ENCODE data around the gene RHBDD2.

DNA sequence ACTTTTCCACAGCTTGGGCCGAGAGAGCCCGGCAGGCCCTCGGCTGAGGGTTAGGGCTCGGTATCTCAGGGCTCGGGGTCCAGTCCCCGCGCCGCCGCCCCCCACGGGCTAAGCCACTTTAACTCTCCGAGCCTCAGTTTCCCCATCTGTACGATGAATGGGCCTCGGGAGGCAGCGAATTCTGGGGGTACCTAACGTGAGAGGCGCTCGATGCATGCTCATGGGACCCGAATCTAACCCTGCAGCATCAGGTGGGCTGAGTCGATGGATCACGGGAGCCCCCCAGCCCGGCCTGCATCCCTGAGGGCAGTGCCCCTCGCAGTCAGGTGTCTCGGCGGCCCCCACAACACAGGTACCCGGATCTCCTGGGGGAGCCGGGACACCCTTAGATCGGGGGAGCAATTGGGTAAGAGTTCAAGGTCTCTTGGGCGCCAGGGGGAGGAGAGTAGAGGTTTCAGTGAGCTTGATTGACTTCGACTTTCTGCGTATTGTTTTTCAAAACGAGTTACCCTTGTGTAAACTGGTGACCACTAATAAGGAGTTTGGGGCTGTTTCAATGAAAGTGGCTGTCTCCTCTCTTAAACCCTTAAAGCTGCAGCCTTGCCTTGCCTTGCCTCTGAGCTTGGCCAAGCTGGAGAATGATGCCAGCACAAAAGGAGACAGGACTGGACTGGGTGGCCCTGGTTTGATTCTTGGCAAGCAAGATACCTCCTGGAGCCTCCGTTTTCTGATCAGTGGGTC, 36.8 kb downstream of the RHBDD2 start:
- TF ChIP-seq TAF1 (IDR thresholded peaks at IDR 0.05; ENCODE audit: low read depth) (no peak), EP300 (conservative IDR thresholded peaks at IDR 0.05; ENCODE audit: poor library complexity, severe bottlenecking) (no peak), CTCF (IDR thresholded peaks at IDR 0.05; ENCODE audit: poor library complexity, severe bottlenecking) (no peak), POLR2AphosphoS5 (IDR thresholded peaks at IDR 0.05) (no peak), EZH2 (IDR thresholded peaks at IDR 0.05; ENCODE audit: borderline replicate concordance, insufficient read depth, low read length, poor library complexity, severe bottlenecking) (no peak), SMC3 (conservative IDR thresholded peaks at IDR 0.05; ENCODE audit: poor library complexity) (no peak), MXI1 (conservative IDR thresholded peaks at IDR 0.05; ENCODE audit: poor library complexity, severe bottlenecking) (no peak), RAD21 (conservative IDR thresholded peaks at IDR 0.05) (no peak)
- TF ChIP-seq, protein P1, sequence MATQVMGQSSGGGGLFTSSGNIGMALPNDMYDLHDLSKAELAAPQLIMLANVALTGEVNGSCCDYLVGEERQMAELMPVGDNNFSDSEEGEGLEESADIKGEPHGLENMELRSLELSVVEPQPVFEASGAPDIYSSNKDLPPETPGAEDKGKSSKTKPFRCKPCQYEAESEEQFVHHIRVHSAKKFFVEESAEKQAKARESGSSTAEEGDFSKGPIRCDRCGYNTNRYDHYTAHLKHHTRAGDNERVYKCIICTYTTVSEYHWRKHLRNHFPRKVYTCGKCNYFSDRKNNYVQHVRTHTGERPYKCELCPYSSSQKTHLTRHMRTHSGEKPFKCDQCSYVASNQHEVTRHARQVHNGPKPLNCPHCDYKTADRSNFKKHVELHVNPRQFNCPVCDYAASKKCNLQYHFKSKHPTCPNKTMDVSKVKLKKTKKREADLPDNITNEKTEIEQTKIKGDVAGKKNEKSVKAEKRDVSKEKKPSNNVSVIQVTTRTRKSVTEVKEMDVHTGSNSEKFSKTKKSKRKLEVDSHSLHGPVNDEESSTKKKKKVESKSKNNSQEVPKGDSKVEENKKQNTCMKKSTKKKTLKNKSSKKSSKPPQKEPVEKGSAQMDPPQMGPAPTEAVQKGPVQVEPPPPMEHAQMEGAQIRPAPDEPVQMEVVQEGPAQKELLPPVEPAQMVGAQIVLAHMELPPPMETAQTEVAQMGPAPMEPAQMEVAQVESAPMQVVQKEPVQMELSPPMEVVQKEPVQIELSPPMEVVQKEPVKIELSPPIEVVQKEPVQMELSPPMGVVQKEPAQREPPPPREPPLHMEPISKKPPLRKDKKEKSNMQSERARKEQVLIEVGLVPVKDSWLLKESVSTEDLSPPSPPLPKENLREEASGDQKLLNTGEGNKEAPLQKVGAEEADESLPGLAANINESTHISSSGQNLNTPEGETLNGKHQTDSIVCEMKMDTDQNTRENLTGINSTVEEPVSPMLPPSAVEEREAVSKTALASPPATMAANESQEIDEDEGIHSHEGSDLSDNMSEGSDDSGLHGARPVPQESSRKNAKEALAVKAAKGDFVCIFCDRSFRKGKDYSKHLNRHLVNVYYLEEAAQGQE (IDR thresholded peaks at IDR 0.05; ENCODE audit: borderline replicate concordance), result no peak
